Osteoblast (primary cell): Measurements from ENCODE around the gene VANGL1. TPM values are rescaled to one million over a fixed set of nuclear protein-coding genes. Genes with fewer than 3 reads are reported as not detected.

ENCODE experiments used
- DNase-seq: peaks from one replicate; pipeline ENCODE4 v3.0.0; 2011; ENCODE audit warnings: low spot score, mixed read lengths; ENCODE audit not compliant: insufficient read length; ENCODE audit errors: missing footprints
- H2AFZ ChIP-seq: 2 replicates; pipeline ENCODE4 v1.6.0; 2011; ENCODE audit warnings: mild to moderate bottlenecking, low read length
- H3K27ac ChIP-seq: 2 replicates; pipeline ENCODE4 v1.5.1; 2011; ENCODE audit warnings: mild to moderate bottlenecking, low read depth, low read length, moderate library complexity
- H3K27me3 ChIP-seq: 2 replicates; pipeline ENCODE4 v1.6.0; 2012; ENCODE audit warnings: mild to moderate bottlenecking, control low read depth, inconsistent platforms, low read length, moderate library complexity; ENCODE audit not compliant: insufficient read depth
- H3K36me3 ChIP-seq: 2 replicates; pipeline ENCODE4 v1.5.1; 2011; ENCODE audit warnings: mild to moderate bottlenecking, low read length, control low read depth, moderate library complexity; ENCODE audit not compliant: insufficient read depth
- H3K4me1 ChIP-seq: 2 replicates; pipeline ENCODE4 v1.5.1; 2011; ENCODE audit warnings: mild to moderate bottlenecking, low read length, control low read depth, moderate library complexity; ENCODE audit not compliant: insufficient read depth
- H3K4me2 ChIP-seq: 2 replicates; pipeline ENCODE4 v1.6.0; 2011; ENCODE audit warnings: mild to moderate bottlenecking, low read length; ENCODE audit not compliant: insufficient read depth
- H3K4me3 ChIP-seq: fragments of 200-600 bp; sonication (generic); 3 replicates; pipeline ENCODE4 v1.5.1; 2012; ENCODE audit warnings: mild to moderate bottlenecking, low read length, inconsistent platforms; ENCODE audit not compliant: insufficient read depth
- H3K79me2 ChIP-seq: 2 replicates; pipeline ENCODE4 v1.6.0; 2012; ENCODE audit warnings: mild to moderate bottlenecking, low read length, control low read depth, inconsistent platforms; ENCODE audit not compliant: insufficient read depth
- H3K9me3 ChIP-seq: 2 replicates; pipeline ENCODE4 v1.5.1; 2011; ENCODE audit warnings: low read depth, low read length, control low read depth
- H4K20me1 ChIP-seq: 2 replicates; pipeline ENCODE4 v1.6.0; 2012; ENCODE audit warnings: mild to moderate bottlenecking, low read length, control low read depth; ENCODE audit not compliant: insufficient read depth
- total RNA-seq: library from RNA; depleted of rRNA; stranded (reverse); fragments of >200 nt; gene quantifications from 2 replicates; pipeline ENCODE4 v1.2.3, GENCODE V29; 2012
- TF ChIP-seq, protein P1 (sequence below): IDR thresholded peaks from 2 replicates; pipeline ENCODE4 v1.5.1; 2011; ENCODE audit warnings: mild to moderate bottlenecking, low read depth, low read length, moderate library complexity; ENCODE audit errors: extremely low read depth

VANGL1 gene
- total RNA-seq, 1 donor: 11.2 TPM

DNA sequence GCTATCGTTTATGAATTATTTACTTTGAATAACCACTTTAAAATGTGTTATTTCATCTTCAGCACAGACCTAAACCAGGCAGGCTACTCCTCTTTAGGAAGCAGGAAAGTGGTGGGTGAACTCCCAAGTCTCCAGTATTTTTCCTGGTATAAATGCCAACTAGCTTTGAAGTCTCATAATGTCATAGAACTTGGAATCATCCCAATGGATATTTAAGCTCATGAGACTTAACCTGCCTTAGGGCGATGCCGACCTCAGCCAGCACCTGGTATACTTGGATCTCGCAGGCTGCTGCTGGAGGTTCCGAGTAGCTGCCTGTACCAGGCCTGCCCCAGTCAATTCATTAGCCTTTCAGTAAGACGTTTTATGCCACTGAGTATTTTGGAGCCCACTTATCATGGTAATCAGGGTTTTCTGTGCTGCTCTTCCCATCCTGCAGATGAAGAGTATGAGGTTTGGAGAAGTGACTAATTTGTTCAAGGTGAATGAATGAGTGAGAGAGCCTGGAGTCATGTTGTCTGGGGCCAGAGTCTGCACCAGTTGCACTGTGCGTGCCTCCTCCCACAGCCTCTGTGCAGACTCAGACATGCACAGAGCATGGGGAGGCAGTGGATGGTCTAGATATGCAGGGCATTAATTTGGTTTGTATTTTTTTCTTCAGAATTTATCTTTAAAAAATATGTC, 34.9 kb downstream of the VANGL1 start:
- peaks cover 3% of the 10 kb centered on the region for H3K36me3 ChIP-seq
- DNase-seq: no peak
- H3K27ac ChIP-seq: no peak overlapping the region
- peaks cover 14% of the 10 kb centered on the region for H4K20me1 ChIP-seq
- H3K27me3 ChIP-seq: no peaks in the 10 kb centered on the region
- H3K4me2 ChIP-seq: no peak overlapping the region
- TF ChIP-seq, protein P1, sequence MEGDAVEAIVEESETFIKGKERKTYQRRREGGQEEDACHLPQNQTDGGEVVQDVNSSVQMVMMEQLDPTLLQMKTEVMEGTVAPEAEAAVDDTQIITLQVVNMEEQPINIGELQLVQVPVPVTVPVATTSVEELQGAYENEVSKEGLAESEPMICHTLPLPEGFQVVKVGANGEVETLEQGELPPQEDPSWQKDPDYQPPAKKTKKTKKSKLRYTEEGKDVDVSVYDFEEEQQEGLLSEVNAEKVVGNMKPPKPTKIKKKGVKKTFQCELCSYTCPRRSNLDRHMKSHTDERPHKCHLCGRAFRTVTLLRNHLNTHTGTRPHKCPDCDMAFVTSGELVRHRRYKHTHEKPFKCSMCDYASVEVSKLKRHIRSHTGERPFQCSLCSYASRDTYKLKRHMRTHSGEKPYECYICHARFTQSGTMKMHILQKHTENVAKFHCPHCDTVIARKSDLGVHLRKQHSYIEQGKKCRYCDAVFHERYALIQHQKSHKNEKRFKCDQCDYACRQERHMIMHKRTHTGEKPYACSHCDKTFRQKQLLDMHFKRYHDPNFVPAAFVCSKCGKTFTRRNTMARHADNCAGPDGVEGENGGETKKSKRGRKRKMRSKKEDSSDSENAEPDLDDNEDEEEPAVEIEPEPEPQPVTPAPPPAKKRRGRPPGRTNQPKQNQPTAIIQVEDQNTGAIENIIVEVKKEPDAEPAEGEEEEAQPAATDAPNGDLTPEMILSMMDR: no peak
- peaks cover 2% of the 10 kb centered on the region for H3K79me2 ChIP-seq
- H3K9me3 ChIP-seq: no peaks in the 10 kb centered on the region
- no peak overlapping the region for H2AFZ ChIP-seq
- no peak overlapping the region for H3K4me3 ChIP-seq
- H3K4me1 ChIP-seq: peaks cover 8% of the 10 kb centered on the region

DNA sequence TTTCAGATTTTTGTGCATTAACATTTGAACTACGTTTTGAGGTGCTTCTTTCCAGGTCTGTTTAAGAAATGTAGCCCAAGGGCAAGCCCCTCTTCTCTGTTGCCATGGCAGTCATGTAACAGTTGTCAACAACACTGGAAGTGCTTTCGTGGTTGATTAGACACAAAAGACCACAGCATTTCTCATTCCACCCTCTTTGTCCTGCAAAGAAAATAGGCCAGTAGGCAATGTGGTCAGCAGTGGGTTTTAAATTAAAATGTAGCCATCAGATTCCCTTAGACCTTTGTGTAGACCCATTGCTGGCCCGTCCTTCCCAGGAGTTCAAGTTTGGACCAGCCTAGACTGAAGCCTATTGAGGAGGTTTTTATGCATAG, 35.4 kb downstream of the VANGL1 start:
- Histone ChIP-seq H3K4me3 (no peak overlapping the region), H3K27ac (no peak overlapping the region), H3K36me3 (peaks cover 3% of the 10 kb centered on the region), H3K27me3 (no peaks in the 10 kb centered on the region), H3K79me2 (peaks cover 2% of the 10 kb centered on the region), H4K20me1 (peaks cover 11% of the 10 kb centered on the region), H3K9me3 (no peaks in the 10 kb centered on the region), H3K4me2 (no peak overlapping the region), H2AFZ (no peak overlapping the region), H3K4me1 (peaks cover 7% of the 10 kb centered on the region)
- DNase-seq: no peak
- TF ChIP-seq, protein P1: no peak

DNA sequence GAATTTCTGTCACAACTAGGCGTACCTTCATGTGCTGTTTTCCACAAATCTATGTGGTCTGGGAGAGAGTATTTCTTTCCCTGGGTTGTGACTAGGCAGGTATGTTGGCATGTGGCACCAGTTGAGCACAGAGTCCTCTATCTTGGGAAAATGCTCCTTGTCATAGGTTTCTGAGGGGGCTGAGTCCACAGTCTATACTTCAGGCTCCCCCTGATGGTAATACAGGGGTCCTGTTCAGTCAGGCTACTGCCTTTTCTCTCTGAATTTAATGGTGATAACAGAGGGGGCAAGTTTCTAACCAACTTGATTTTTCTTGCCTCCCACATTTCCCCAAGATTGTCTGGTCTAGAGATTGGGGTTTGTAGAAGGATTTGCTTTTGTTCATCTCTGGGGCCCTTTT, 35.8 kb downstream of the VANGL1 start:
- TF ChIP-seq, protein P1: no peak
- Histone ChIP-seq H2AFZ (no peak overlapping the region), H3K4me3 (no peak overlapping the region), H3K4me2 (no peak overlapping the region), H3K27ac (no peak overlapping the region), H3K4me1 (peaks cover 7% of the 10 kb centered on the region), H3K27me3 (no peaks in the 10 kb centered on the region), H3K36me3 (peaks cover 3% of the 10 kb centered on the region), H4K20me1 (peaks cover 11% of the 10 kb centered on the region), H3K9me3 (no peaks in the 10 kb centered on the region), H3K79me2 (peaks cover 2% of the 10 kb centered on the region)
- DNase-seq: no peak

DNA sequence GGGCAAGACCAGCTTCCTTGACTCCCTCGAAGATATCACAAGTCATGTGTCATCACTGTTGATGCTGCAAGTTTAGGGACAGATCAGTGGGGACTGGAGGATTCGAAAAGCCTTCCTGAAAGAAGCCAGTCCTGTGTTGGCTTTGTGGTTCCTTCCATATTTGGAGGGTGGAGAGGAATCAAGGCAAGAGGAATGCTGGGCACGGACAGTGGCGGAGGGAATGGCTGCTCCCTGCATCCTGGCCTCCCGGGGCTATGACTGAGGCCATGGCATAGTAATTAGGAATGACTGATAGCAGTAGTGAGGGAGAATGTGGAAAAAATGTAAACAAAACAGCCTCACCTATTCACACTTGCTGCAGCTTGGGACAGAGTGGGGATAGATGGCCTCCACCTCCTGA, 36.4 kb downstream of the VANGL1 start:
- H3K4me2 ChIP-seq: no peak overlapping the region
- H3K27ac ChIP-seq: no peak overlapping the region
- no peaks in the 10 kb centered on the region for H3K27me3 ChIP-seq
- H3K9me3 ChIP-seq: no peaks in the 10 kb centered on the region
- no peak overlapping the region for H2AFZ ChIP-seq
- TF ChIP-seq, protein P1: no peak
- H4K20me1 ChIP-seq: peaks cover 11% of the 10 kb centered on the region
- H3K4me1 ChIP-seq: peaks cover 7% of the 10 kb centered on the region
- peaks cover 3% of the 10 kb centered on the region for H3K36me3 ChIP-seq
- H3K79me2 ChIP-seq: peaks cover 2% of the 10 kb centered on the region
- no peak for DNase-seq
- no peak overlapping the region for H3K4me3 ChIP-seq
